ENCODE data around the gene TWIST2. TPM values are rescaled to one million over a fixed set of nuclear protein-coding genes. Genes with fewer than 3 reads are reported as not detected.

TWIST2 gene
- total and polyA plus RNA-seq, 9 of the 15 experiments (the other 6 are each of a cell fraction or from before 2014, with no cell fraction given) = not detected

- no peak overlapping the region for H3K9ac ChIP-seq (ENCODE audit: insufficient read depth in 1 of 2, low read depth in 2 of 2, low read length in 2 of 2)
- H3K9me1 ChIP-seq (ENCODE audit: control insufficient read depth, insufficient read depth, low read length) = no peaks in the 10 kb centered on the region
- TF ChIP-seq MAFK (IDR thresholded peaks at IDR 0.05; ENCODE audit: low read length) = no peak
- no peak for TF ChIP-seq ZNF277 (CRISPR knock-in tag; IDR thresholded peaks at IDR 0.05; ENCODE audit: borderline replicate concordance)
- no peak for TF ChIP-seq EP400 (IDR thresholded peaks at IDR 0.05)
- no peak for TF ChIP-seq POLR2B (IDR thresholded peaks at IDR 0.05; ENCODE audit: low read depth, partially characterized antibody)
- no peak for TF ChIP-seq ZNF766 (CRISPR knock-in tag; conservative IDR thresholded peaks at IDR 0.05)
- no peak for TF ChIP-seq ZNF75A (CRISPR knock-in tag; IDR thresholded peaks at IDR 0.05)
- TF ChIP-seq CXXC5 (CRISPR knock-in tag; IDR thresholded peaks at IDR 0.05) = no peak
- no peak overlapping the region for H3K4me3 ChIP-seq
- no peak overlapping the region for H2AFZ ChIP-seq (ENCODE audit: low read depth, low read length)
- in situ Hi-C loops (cut with MboI) (no loop called here), intact Hi-C loops (cut with micrococcal nuclease) (no loop called here)
- no peak overlapping the region for H3K4me2 ChIP-seq (ENCODE audit: insufficient read depth, low read length)
- DNase-seq (ENCODE audit: extremely low read depth in 1 of 4, low spot score in 3 of 4) (no peak), ATAC-seq (no peak), FAIRE-seq (no peak)
- POLR2A ChIA-PET = no interaction called here
- H4K20me1 ChIP-seq (replicated peaks; ENCODE audit: control insufficient read depth, insufficient read depth, low read length) = no peaks in the 10 kb centered on the region
- peaks cover 0 to 4% of the 10 kb centered on the region in 2 experiments; a peak in 1 of 5 replicates for H3K4me1 ChIP-seq (replicated peaks in 1 of 2; ENCODE audit: control insufficient read depth in 2 of 2, insufficient read depth in 2 of 2, low read length in 2 of 2)
- WGBS (ENCODE audit: insufficient coverage, low coverage, missing lambda C conversion rate) = 19% methylated on average over 9 of the region's 20 CpGs
- CTCF ChIA-PET (ENCODE audit: low intra/inter-chr PET ratio) = no interaction called here
- no peaks in the 10 kb centered on the region for H3K79me2 ChIP-seq (ENCODE audit: control insufficient read depth, insufficient read depth, low read length)
- no peaks in the 10 kb centered on the region for H3K36me3 ChIP-seq (ENCODE audit: control insufficient read depth, insufficient read depth, low read length)
- no TSS peak for BruUV-seq (replicated peaks)
- no peaks in the 10 kb centered on the region for H3K9me3 ChIP-seq (replicated peaks; ENCODE audit: control insufficient read depth, insufficient read depth, low read depth, low read length)
- no peak overlapping the region for H3K27ac ChIP-seq (ENCODE audit: extremely low read depth, low read depth, low read length)
- H3K27me3 ChIP-seq (ENCODE audit: control insufficient read depth in 2 of 2, insufficient read depth in 2 of 2, low read length in 2 of 2) = no peaks in the 10 kb centered on the region; a peak in 1 of 5 replicates
Observed at GRCh38 chr2:238906254-238906935, 58.5 kb downstream of the TWIST2 start.

All from K562 (cell line).